H1 (cell line): ENCODE results near the gene CREB3. TPM values are rescaled to one million over a fixed set of nuclear protein-coding genes. Genes with fewer than 3 reads are reported as not detected.

Source experiments
- CTCF ChIA-PET: fragments of 300-600 bp; sonication (Branson Sonifier 250); formaldehyde crosslinking; loops from one replicate; lab custom pipeline; 2021; ENCODE audit not compliant: partially characterized antibody; lab: Charles Lee
- POLR2A ChIA-PET: fragments of 300-600 bp; sonication (Branson Sonifier 250); formaldehyde crosslinking; loops from one replicate; lab custom pipeline; 2021; ENCODE audit warnings: inconsistent platforms; ENCODE audit not compliant: partially characterized antibody; lab: Charles Lee
- DNase-seq, 2 experiments: peaks; one replicate each; pipeline versions ENCODE4 v3.0.0 to v3.0.0-alpha.2; 2010 to 2022; ENCODE audit warnings: low spot score in 2 of 2, low read depth in 1 of 2, mixed read lengths in 1 of 2
- FAIRE-seq: peaks from 2 replicates; lab custom pipeline; 2011; peaks lifted over from hg19 to GRCh38; lab: Jason Lieb, UNC
- H2AFZ ChIP-seq: 2 replicates; pipeline ENCODE4 v1.8.1; 2012; ENCODE audit warnings: low read length, inconsistent platforms
- H2AK5ac ChIP-seq: 2 replicates; pipeline ENCODE4 v1.6.1; 2013; ENCODE audit warnings: low read depth, low read length
- H2BK120ac ChIP-seq: replicated peaks from 2 replicates; pipeline ENCODE3; 2013; ENCODE audit warnings: low read depth, low read length, inconsistent platforms
- H2BK12ac ChIP-seq: 2 replicates; pipeline ENCODE4 v1.6.1; 2013; ENCODE audit warnings: low read depth, low read length
- H2BK15ac ChIP-seq: 2 replicates; pipeline ENCODE4 v1.6.1; 2013; ENCODE audit warnings: low read length
- H2BK20ac ChIP-seq: 2 replicates; pipeline ENCODE4 v1.6.1; 2013; ENCODE audit warnings: low read length
- H2BK5ac ChIP-seq: 2 replicates; pipeline ENCODE4 v1.6.1; 2013; ENCODE audit warnings: low read depth, low read length
- H3K14ac ChIP-seq: 2 replicates; pipeline ENCODE4 v1.6.1; 2013; ENCODE audit warnings: inconsistent platforms; ENCODE audit not compliant: insufficient read length
- H3K18ac ChIP-seq: 2 replicates; pipeline ENCODE4 v1.6.1; 2013; ENCODE audit warnings: low read length; ENCODE audit errors: extremely low read depth
- H3K23ac ChIP-seq: 2 replicates; pipeline ENCODE4 v1.6.1; 2013; ENCODE audit warnings: inconsistent platforms; ENCODE audit not compliant: insufficient read length
- H3K23me2 ChIP-seq: 2 replicates; pipeline ENCODE4 v1.6.1; 2013; ENCODE audit warnings: low read depth, low read length
- H3K27ac ChIP-seq: 2 replicates; pipeline ENCODE4 v1.6.1; 2011; ENCODE audit warnings: low read depth, low read length, inconsistent platforms
- H3K27me3 ChIP-seq, 4 experiments: replicated peaks in 1 of 4; 1 replicate in 1 of 4; 2 replicates in 3 of 4; pipeline versions ENCODE4 v1.6.1 to v1.8.1; 2011 to 2013; ENCODE audit warnings: low read length in 3 of 4, mild to moderate bottlenecking in 3 of 4, inconsistent platforms in 2 of 4, mixed read lengths in 2 of 4, moderate library complexity in 1 of 4; ENCODE audit not compliant: control insufficient read depth in 3 of 4, insufficient read depth in 3 of 4; ENCODE audit errors: extremely low read depth in 1 of 4
- H3K36me3 ChIP-seq, 4 experiments: 2 replicates each; pipeline versions ENCODE4 v1.6.1 to v1.8.1; 2011 to 2013; ENCODE audit warnings: mild to moderate bottlenecking in 4 of 4, low read length in 3 of 4, moderate library complexity in 2 of 4, control low read depth in 1 of 4, inconsistent platforms in 1 of 4; ENCODE audit not compliant: insufficient read depth in 4 of 4, control insufficient read depth in 2 of 4
- H3K4ac ChIP-seq: replicated peaks from 2 replicates; pipeline ENCODE3; 2013; ENCODE audit warnings: low read length, low read depth, mixed read lengths, inconsistent platforms; ENCODE audit not compliant: insufficient read length
- H3K4me1 ChIP-seq, 4 experiments: replicated peaks in 1 of 4; 1 replicate in 1 of 4; 2 replicates in 3 of 4; pipeline versions ENCODE4 v1.6.1 to v1.8.1; 2011 to 2013; ENCODE audit warnings: low read length in 3 of 4, inconsistent platforms in 2 of 4, mixed read lengths in 1 of 4; ENCODE audit not compliant: insufficient read depth in 4 of 4, control insufficient read depth in 3 of 4
- H3K4me2 ChIP-seq, 2 experiments: 2 replicates each; pipeline versions ENCODE4 v1.6.1 to v1.8.1; 2011 to 2013; ENCODE audit warnings: low read depth in 2 of 2, low read length in 2 of 2, control low read depth in 1 of 2, inconsistent platforms in 1 of 2, mild to moderate bottlenecking in 1 of 2; ENCODE audit not compliant: insufficient read depth in 1 of 2
- H3K4me3 ChIP-seq, 4 experiments: fragments of 200-600, 300-600 bp in 1 of 4; sonication (generic), shearing (Covaris generic), sonication (Bioruptor Twin) in 1 of 4; 2 replicates each; pipeline versions ENCODE4 v1.5.1 to v1.8.1; 2011 to 2016; ENCODE audit warnings: low read length in 4 of 4, low read depth in 3 of 4, control low read depth in 2 of 4, inconsistent platforms in 2 of 4, mild to moderate bottlenecking in 2 of 4, mixed read lengths in 1 of 4, moderate library complexity in 1 of 4; ENCODE audit not compliant: insufficient read depth in 2 of 4; ENCODE audit errors: extremely low read depth in 1 of 4
- H3K56ac ChIP-seq: replicated peaks from 2 replicates; pipeline ENCODE3; 2013; ENCODE audit warnings: low read depth, mild to moderate bottlenecking, mixed read lengths, low read length, inconsistent platforms; ENCODE audit not compliant: insufficient read length
- H3K79me1 ChIP-seq: 2 replicates; pipeline ENCODE4 v1.6.1; 2013; ENCODE audit warnings: low read depth, low read length, control low read depth
- H3K79me2 ChIP-seq, 2 experiments: 2 replicates each; pipeline versions ENCODE4 v1.6.1 to v1.8.1; 2012 to 2013; ENCODE audit warnings: low read length in 2 of 2, mild to moderate bottlenecking in 2 of 2, inconsistent platforms in 1 of 2; ENCODE audit not compliant: insufficient read depth in 2 of 2, control insufficient read depth in 1 of 2
- H3K9ac ChIP-seq, 4 experiments: replicated peaks in 1 of 4; 1 replicate in 1 of 4; 2 replicates in 3 of 4; pipeline versions ENCODE4 v1.6.1 to v1.8.1; 2011 to 2013; ENCODE audit warnings: low read depth in 3 of 4, low read length in 3 of 4, control low read depth in 2 of 4, mild to moderate bottlenecking in 2 of 4, moderate library complexity in 2 of 4, inconsistent platforms in 1 of 4; ENCODE audit errors: extremely low read depth in 1 of 4
- H3K9me3 ChIP-seq, 2 experiments: 2 replicates each; pipeline versions ENCODE4 v1.6.1 to v1.8.1; 2012 to 2013; ENCODE audit warnings: mild to moderate bottlenecking in 2 of 2, moderate library complexity in 2 of 2, control low read depth in 1 of 2, inconsistent platforms in 1 of 2, low read depth in 1 of 2, low read length in 1 of 2, mixed read lengths in 1 of 2; ENCODE audit not compliant: insufficient read depth in 2 of 2
- H4K20me1 ChIP-seq, 2 experiments: replicated peaks in 1 of 2; 2 replicates each; pipeline versions ENCODE3 to v1.8.1; 2011 to 2013; ENCODE audit warnings: inconsistent platforms in 2 of 2, low read length in 2 of 2, mild to moderate bottlenecking in 1 of 2; ENCODE audit not compliant: insufficient read depth in 2 of 2, control insufficient read depth in 1 of 2
- H4K5ac ChIP-seq: 2 replicates; pipeline ENCODE4 v1.6.1; 2013; ENCODE audit warnings: low read length, low read depth, mixed read lengths, inconsistent platforms; ENCODE audit not compliant: insufficient read length
- H4K8ac ChIP-seq: 2 replicates; pipeline ENCODE4 v1.8.0; 2013; ENCODE audit warnings: mild to moderate bottlenecking, moderate library complexity, low read length, inconsistent platforms; ENCODE audit not compliant: insufficient read depth; ENCODE audit errors: extremely low read depth
- H4K91ac ChIP-seq: replicated peaks from 2 replicates; pipeline ENCODE3; 2013; ENCODE audit warnings: low read length, mixed read lengths, inconsistent platforms; ENCODE audit not compliant: insufficient read length
- HDAC6 ChIP-seq: IDR thresholded peaks from one replicate; pipeline ENCODE4 v1.7.1; 2012; ENCODE audit warnings: low read depth, mild to moderate bottlenecking, inconsistent platforms, low read length, moderate library complexity
- JUND ChIP-seq: IDR thresholded peaks from 2 replicates; pipeline ENCODE4 v1.6.1; 2011; ENCODE audit warnings: mild to moderate bottlenecking, improper control_type of control experiment, low read length
- POLR2A ChIP-seq, 2 experiments: IDR thresholded peaks; 1 replicate in 1 of 2; 2 replicates in 1 of 2; pipeline ENCODE4 v1.6.1; 2011; ENCODE audit warnings: low read depth in 2 of 2, low read length in 2 of 2, mild to moderate bottlenecking in 2 of 2; ENCODE audit errors: control extremely low read depth in 1 of 2
- TBP ChIP-seq: IDR thresholded peaks from 2 replicates; pipeline ENCODE4 v1.6.1; 2011; ENCODE audit warnings: low read depth, low read length, improper control_type of control experiment
- WGBS, 2 experiments: shearing (Covaris generic) in 1 of 2; methylation state at CpG; one replicate each; pipeline versions ENCODE4 v1.1.6 to v1.1.7; 2013 to 2015; ENCODE audit warnings: low lambda C conversion rate in 2 of 2, mixed read lengths in 2 of 2, inconsistent platforms in 1 of 2, low coverage in 1 of 2, missing lambda C conversion rate in 1 of 2; ENCODE audit not compliant: insufficient replicate concordance in 2 of 2, insufficient coverage in 1 of 2, insufficient read length in 1 of 2; ENCODE audit errors: extremely low coverage in 1 of 2, missing lambda C conversion rate in 1 of 2; 5-methylcytosine and 5-hydroxymethylcytosine counted together
- polyA plus RNA-seq, 7 experiments: library from polyadenylated mRNA; depleted of rRNA in 3 of 7; stranded (reverse) in 5 of 7; unstranded in 2 of 7; fragments of >200 nt in 5 of 7; fragments of 200-250 nt in 2 of 7; gene quantifications; 1 replicate in 5 of 7; 2 replicates in 1 of 7; 4 replicates in 1 of 7; pipeline versions ENCODE4 v1.2.1 to v1.2.3, GENCODE V29; 2011 to 2013; ENCODE audit warnings: missing spikeins in 2 of 7, mixed read lengths in 2 of 7
- total RNA-seq: library from RNA; stranded (reverse); fragmentation: NEBNext Ultra II Directional; extraction: Animal tissue kit (Norgen Biotek cat#: 25700); gene quantifications from 2 replicates; pipeline ENCODE4 v1.2.1, GENCODE V29; 2021

The CREB3 gene
- total and polyA plus RNA-seq, 2 of the 8 experiments (the other 6 are each of a cell fraction or from before 2014, with no cell fraction given) = 24.4 to 25.7 TPM

DNA sequence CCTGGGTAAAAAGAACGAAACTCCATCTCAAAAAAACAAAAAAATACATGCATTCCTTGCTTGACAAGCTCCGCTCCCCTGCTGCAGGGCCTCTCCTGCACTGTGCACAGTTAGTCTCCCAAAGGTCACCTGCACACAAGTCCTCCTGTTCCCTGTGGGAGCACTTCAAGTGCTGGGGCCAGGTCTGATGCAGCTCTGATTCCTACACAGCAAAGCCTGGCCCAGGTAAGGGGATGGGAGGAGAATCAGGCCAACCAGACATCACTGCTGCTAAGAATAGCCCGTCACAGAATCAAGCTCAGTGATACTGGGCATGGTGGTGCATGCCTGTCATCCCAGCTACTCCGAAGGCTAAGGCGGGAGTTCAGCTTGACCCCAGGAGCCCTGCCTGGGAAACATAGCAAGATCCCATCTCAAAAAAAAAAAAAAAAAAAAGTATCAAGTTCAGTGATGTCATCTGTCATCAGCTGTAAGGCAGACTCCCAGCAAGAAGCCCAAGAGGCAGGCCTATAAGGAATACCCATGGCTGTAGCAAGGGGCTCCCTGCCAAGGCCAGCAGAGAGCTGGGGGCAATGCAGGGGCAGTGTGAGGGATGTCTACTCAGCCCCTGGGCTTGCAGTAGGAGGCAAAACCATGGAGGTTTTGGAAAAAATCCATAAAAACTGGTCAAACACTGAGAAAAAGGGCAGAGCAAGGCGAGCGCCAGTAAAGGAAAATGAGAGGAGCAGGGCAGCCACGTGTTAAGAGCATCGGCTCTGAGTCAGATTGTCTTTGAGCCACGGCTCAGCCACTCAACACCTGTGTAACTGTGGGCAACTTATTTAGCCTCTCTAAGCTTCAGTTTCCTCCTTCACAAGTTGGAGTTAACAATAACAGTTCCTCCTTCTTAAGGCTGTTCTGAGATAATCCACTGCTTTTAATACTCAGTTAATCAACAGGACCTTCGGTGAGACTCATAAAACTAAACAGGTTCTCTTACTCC, 46.0 kb upstream of the CREB3 start:
- 0 out of 2 replicates have a peak overlapping the region, but pooled peaks have one; percentile 30 for H4K8ac ChIP-seq
- H2BK15ac ChIP-seq = no peak overlapping the region
- peaks cover 6 to 17% (median 8%) of the 10 kb centered on the region in 4 experiments; a peak in 6 of 7 replicates for H3K4me1 ChIP-seq
- no peak overlapping the region for H4K5ac ChIP-seq
- peaks cover 0 to 21% of the 10 kb centered on the region in 2 experiments; a peak in 2 of 4 replicates for H3K79me2 ChIP-seq
- no peak overlapping the region for H2BK12ac ChIP-seq
- H2AK5ac ChIP-seq = no peak overlapping the region
- no peak overlapping the region for H3K27ac ChIP-seq
- WGBS, 2 experiments = 82% methylated on average over 11 of the region's 11 CpGs; no CpG with 5 or more reads in 1 of the 2 experiments
- no peak overlapping the region for H2AFZ ChIP-seq
- no peak overlapping the region; a peak in 1 of 7 replicates for H3K9ac ChIP-seq
- no peak overlapping the region for H3K23ac ChIP-seq
- peaks cover 2% of the 10 kb centered on the region; the same call in 1 of the 2 replicates for H3K79me1 ChIP-seq
- H3K14ac ChIP-seq = no peak overlapping the region
- H4K20me1 ChIP-seq = peaks cover 9 to 10% of the 10 kb centered on the region in 2 experiments
- no peak overlapping the region for H3K56ac ChIP-seq
- no peaks in the 10 kb centered on the region for H3K27me3 ChIP-seq
- no peak overlapping the region for H3K4me2 ChIP-seq
- no peak for TF ChIP-seq POLR2A (IDR thresholded peaks at IDR 0.05; ENCODE audit: control extremely low read depth in 1 of 2, low read depth in 2 of 2, low read length in 2 of 2)
- no peak for TF ChIP-seq TBP
- no peak for TF ChIP-seq JUND
- TF ChIP-seq HDAC6 = no peak
- POLR2A ChIA-PET = interaction anchor here (0.8 to 8.4 kb wide), 7 partner anchors 8 to 42 kb away, joined by 4 to 55 read pairs (median 6); partner anchors contain the start of gene ARHGEF39
- no peak overlapping the region for H2BK20ac ChIP-seq
- no peak overlapping the region for H3K4ac ChIP-seq
- H3K23me2 ChIP-seq = peaks cover 12% of the 10 kb centered on the region
- no peak overlapping the region for H3K18ac ChIP-seq
- no peaks in the 10 kb centered on the region for H3K9me3 ChIP-seq
- CTCF ChIA-PET = interaction anchor here (0.7 to 14.1 kb wide), 9 partner anchors 9 to 985 kb away, joined by 3 to 347 read pairs (median 7); partner anchors contain the start of genes ARHGEF39, CCDC107 and RMRP
- no peak for DNase-seq
- H2BK120ac ChIP-seq = no peak overlapping the region
- no peak for FAIRE-seq
- H4K91ac ChIP-seq = no peak overlapping the region
- no peak overlapping the region for H2BK5ac ChIP-seq
- H3K36me3 ChIP-seq = peaks cover 14 to 46% (median 33%) of the 10 kb centered on the region in 4 experiments
- no peak overlapping the region for H3K4me3 ChIP-seq
